H9 (cell line): ENCODE measurements around the gene NSRP1. TPM values are rescaled to one million over a fixed set of nuclear protein-coding genes. Genes with fewer than 3 reads are reported as not detected.

Experiments used
- DNase-seq: peaks from one replicate; pipeline ENCODE4 v3.0.0-alpha.2; 2017
- H2AFZ ChIP-seq: one replicate; pipeline ENCODE4 v1.6.1; 2013; ENCODE audit warnings: mild to moderate bottlenecking, low read length, control low read depth, moderate library complexity
- H2AK5ac ChIP-seq: 2 replicates; pipeline ENCODE4 v1.6.1; 2013; ENCODE audit warnings: low read length, control low read depth, mixed read lengths; ENCODE audit not compliant: insufficient read length
- H2BK120ac ChIP-seq: one replicate; pipeline ENCODE4 v1.6.1; 2013; ENCODE audit warnings: low read depth, mild to moderate bottlenecking, low read length, control low read depth, inconsistent platforms; ENCODE audit not compliant: poor library complexity, severe bottlenecking
- H2BK12ac ChIP-seq: 2 replicates; pipeline ENCODE4 v1.6.1; 2013; ENCODE audit warnings: low read length, control low read depth, mixed read lengths, low read depth; ENCODE audit not compliant: insufficient read length
- H2BK15ac ChIP-seq: 2 replicates; pipeline ENCODE4 v1.6.1; 2013; ENCODE audit warnings: low read depth, low read length, control low read depth
- H2BK20ac ChIP-seq: one replicate; pipeline ENCODE4 v1.6.1; 2013; ENCODE audit warnings: low read depth, mild to moderate bottlenecking, low read length, control low read depth, inconsistent platforms; ENCODE audit not compliant: poor library complexity, severe bottlenecking
- H2BK5ac ChIP-seq: 2 replicates; pipeline ENCODE4 v1.6.1; 2013; ENCODE audit warnings: low read length, control low read depth, mixed read lengths; ENCODE audit not compliant: insufficient read length
- H3K14ac ChIP-seq: 2 replicates; pipeline ENCODE4 v1.6.1; 2013; ENCODE audit warnings: low read length, control low read depth; ENCODE audit not compliant: insufficient read depth
- H3K18ac ChIP-seq: 2 replicates; pipeline ENCODE4 v1.6.1; 2013; ENCODE audit warnings: low read depth, mild to moderate bottlenecking, mixed read lengths, low read length, control low read depth; ENCODE audit not compliant: insufficient read length
- H3K23ac ChIP-seq: 2 replicates; pipeline ENCODE4 v1.6.1; 2013; ENCODE audit warnings: low read length, control low read depth, mixed read lengths, low read depth; ENCODE audit not compliant: insufficient read length
- H3K23me2 ChIP-seq: 2 replicates; pipeline ENCODE4 v1.6.1; 2013; ENCODE audit warnings: low read depth, mild to moderate bottlenecking, mixed read lengths, low read length, control low read depth; ENCODE audit not compliant: insufficient read length, poor library complexity, severe bottlenecking
- H3K27ac ChIP-seq: 2 replicates; pipeline ENCODE4 v1.5.1; 2013; ENCODE audit warnings: low read length, control low read depth, mixed read lengths, low read depth; ENCODE audit not compliant: insufficient read length
- H3K27me3 ChIP-seq: 2 replicates; pipeline ENCODE4 v1.6.1; 2013; ENCODE audit warnings: low read length, control low read depth, inconsistent platforms; ENCODE audit not compliant: insufficient read depth
- H3K4ac ChIP-seq: 2 replicates; pipeline ENCODE4 v1.6.1; 2013; ENCODE audit warnings: low read depth, mild to moderate bottlenecking, control low read depth, inconsistent platforms, low read length, moderate library complexity
- H3K4me1 ChIP-seq: 2 replicates; pipeline ENCODE4 v1.6.1; 2013; ENCODE audit warnings: low read length, control low read depth, inconsistent platforms; ENCODE audit not compliant: insufficient read depth
- H3K4me2 ChIP-seq: 2 replicates; pipeline ENCODE4 v1.6.1; 2013; ENCODE audit warnings: low read length, control low read depth, mixed read lengths; ENCODE audit not compliant: insufficient read length, insufficient read depth
- H3K56ac ChIP-seq: 2 replicates; pipeline ENCODE4 v1.6.1; 2013; ENCODE audit warnings: low read depth, mild to moderate bottlenecking, mixed read lengths, low read length, control low read depth; ENCODE audit not compliant: insufficient read length
- H3K79me1 ChIP-seq: 2 replicates; pipeline ENCODE4 v1.6.1; 2013; ENCODE audit warnings: low read depth, mild to moderate bottlenecking, moderate library complexity, low read length, control low read depth, inconsistent platforms; ENCODE audit not compliant: insufficient read depth, poor library complexity, severe bottlenecking
- H3K79me2 ChIP-seq: 2 replicates; pipeline ENCODE4 v1.6.1; 2013; ENCODE audit warnings: low read length, control low read depth, inconsistent platforms; ENCODE audit not compliant: insufficient read depth
- H3K9ac ChIP-seq: 2 replicates; pipeline ENCODE4 v1.6.1; 2013; ENCODE audit warnings: low read length, control low read depth, mixed read lengths; ENCODE audit not compliant: insufficient read length; ENCODE audit errors: extremely low read depth
- H3K9me3 ChIP-seq: one replicate; pipeline ENCODE4 v1.6.1; 2013; ENCODE audit warnings: low read depth, low read length, inconsistent platforms; ENCODE audit not compliant: control insufficient read depth
- H3T11ph ChIP-seq: one replicate; pipeline ENCODE4 v1.6.1; 2013; ENCODE audit warnings: mild to moderate bottlenecking, low read length, control low read depth, inconsistent platforms
- H4K20me1 ChIP-seq: one replicate; pipeline ENCODE4 v1.6.1; 2013; ENCODE audit not compliant: control insufficient read depth, insufficient read length, insufficient read depth
- H4K5ac ChIP-seq: 2 replicates; pipeline ENCODE4 v1.6.1; 2013; ENCODE audit warnings: low read depth, mild to moderate bottlenecking, mixed read lengths, low read length, control low read depth; ENCODE audit not compliant: insufficient read length
- H4K8ac ChIP-seq: replicated peaks from 2 replicates; pipeline ENCODE4 v1.6.1; 2013; ENCODE audit warnings: low read length, control low read depth, mixed read lengths, low read depth; ENCODE audit not compliant: insufficient read length
- H4K91ac ChIP-seq: 2 replicates; pipeline ENCODE4 v1.6.1; 2013; ENCODE audit warnings: low read depth, mild to moderate bottlenecking, moderate library complexity, mixed read lengths, low read length, control low read depth; ENCODE audit not compliant: insufficient read length
- H3K27ac Mint-ChIP-seq, 3 experiments: 2 replicates in 2 of 3; 3 replicates in 1 of 3; pipeline ENCODE4 v1.8.0; 2020 to 2021; ENCODE audit warnings: mixed read lengths in 3 of 3, mild to moderate bottlenecking in 1 of 3, moderate library complexity in 1 of 3
- H3K27me3 Mint-ChIP-seq: 2 replicates; pipeline ENCODE4 v1.8.0; 2021; ENCODE audit warnings: low read depth, mild to moderate bottlenecking, moderate library complexity, mixed read lengths
- H3K36me3 Mint-ChIP-seq, 3 experiments: 2 replicates in 2 of 3; 3 replicates in 1 of 3; pipeline ENCODE4 v1.8.0; 2020 to 2021; ENCODE audit warnings: low read depth in 3 of 3, mixed read lengths in 3 of 3; ENCODE audit not compliant: insufficient read depth in 1 of 3
- H3K4me1 Mint-ChIP-seq, 2 experiments: 2 replicates each; pipeline ENCODE4 v1.8.0; 2020; ENCODE audit warnings: mixed read lengths in 2 of 2
- H3K4me3 Mint-ChIP-seq, 2 experiments: 2 replicates in 1 of 2; 3 replicates in 1 of 2; pipeline ENCODE4 v1.8.0; 2020 to 2021; ENCODE audit warnings: mild to moderate bottlenecking in 2 of 2, mixed read lengths in 2 of 2, moderate library complexity in 1 of 2
- H3K9me3 Mint-ChIP-seq, 2 experiments: 2 replicates in 1 of 2; 3 replicates in 1 of 2; pipeline ENCODE4 v1.8.0; 2020; ENCODE audit warnings: mild to moderate bottlenecking in 2 of 2, mixed read lengths in 2 of 2, moderate library complexity in 1 of 2
- CTCF ChIP-seq: fragments of 200-600 bp; sonication (generic); conservative IDR thresholded peaks from 3 replicates; pipeline ENCODE4 v1.8.0; 2021; ENCODE audit warnings: antibody characterized with exemption, mild to moderate bottlenecking
- WGBS: extraction: QIAGEN DNeasy Blood & Tissue Kit; methylation state at CpG from one replicate; pipeline ENCODE4 v1.1.7; 2013; ENCODE audit warnings: missing lambda C conversion rate, low lambda C conversion rate, mixed read lengths; ENCODE audit not compliant: insufficient read length; ENCODE audit errors: extremely low coverage; 5-methylcytosine and 5-hydroxymethylcytosine counted together
- total RNA-seq: library from RNA; stranded (reverse); gene quantifications from 2 replicates; pipeline ENCODE4 v1.2.1, GENCODE V29; 2021

Gene NSRP1
- total RNA-seq, 1 experiment from 2014 or later = 33.3 TPM

GRCh38 chr17:30188211-30188939, 71.8 kb downstream of the NSRP1 start:
- Mint-ChIP-seq H3K36me3 (peaks cover 9 to 24% (median 15%) of the 10 kb centered on the region in 3 experiments; a peak in 6 of 7 replicates), H3K4me1 (no peaks in the 10 kb centered on the region), H3K27ac (no peak overlapping the region), H3K9me3 (no peaks in the 10 kb centered on the region), H3K27me3 (no peaks in the 10 kb centered on the region; the same call in 1 of the 2 replicates), H3K4me3 (no peak overlapping the region)
- Histone ChIP-seq H3K79me1 (no peaks in the 10 kb centered on the region), H3K4me2 (no peak overlapping the region), H2BK5ac (no peak overlapping the region), H4K20me1 (no peaks in the 10 kb centered on the region), H2AK5ac (no peak overlapping the region), H3K79me2 (no peaks in the 10 kb centered on the region), H3K9ac (no peak overlapping the region), H3K14ac (no peak overlapping the region), H2BK120ac (no peak overlapping the region), H3K18ac (no peak overlapping the region), H4K8ac (no peak overlapping the region), H2BK12ac (no peak overlapping the region), H3K4ac (no peak overlapping the region), H3K27me3 (no peaks in the 10 kb centered on the region), H3K56ac (no peak overlapping the region), H3K23me2 (no peaks in the 10 kb centered on the region), H4K5ac (no peak overlapping the region), H3K23ac (no peak overlapping the region), H2BK15ac (no peak overlapping the region), H2BK20ac (no peak overlapping the region), H3K4me1 (no peaks in the 10 kb centered on the region), H4K91ac (no peak overlapping the region), H3K9me3 (no peaks in the 10 kb centered on the region), H3T11ph (no peak overlapping the region), H3K27ac (no peak overlapping the region), H2AFZ (no peak overlapping the region)
- no peak for TF ChIP-seq CTCF
- DNase-seq = no peak
- no CpG with 5 or more reads among the region's 5 CpGs for WGBS
